SU-DHL-6 (cell line): ENCODE data around the gene TMEM139.

ENCODE experiments used
- EZH2phosphoT487 ChIP-seq: fragments of 200-600 bp; sonication (generic), shearing (Covaris generic); conservative IDR thresholded peaks from 2 replicates; pipeline ENCODE4 v1.6.1; 2018; ENCODE audit warnings: mild to moderate bottlenecking, antibody characterized with exemption, low read length, moderate library complexity, mixed read lengths
- TF ChIP-seq, protein P1 (sequence below): fragments of 200-600 bp; sonication (generic); IDR thresholded peaks from one replicate; pipeline ENCODE4 v1.5.1; 2017; ENCODE audit warnings: antibody characterized with exemption, mild to moderate bottlenecking, low read length, moderate library complexity; ENCODE audit not compliant: insufficient read depth, poor library complexity, severe bottlenecking

- TF ChIP-seq, protein P1, sequence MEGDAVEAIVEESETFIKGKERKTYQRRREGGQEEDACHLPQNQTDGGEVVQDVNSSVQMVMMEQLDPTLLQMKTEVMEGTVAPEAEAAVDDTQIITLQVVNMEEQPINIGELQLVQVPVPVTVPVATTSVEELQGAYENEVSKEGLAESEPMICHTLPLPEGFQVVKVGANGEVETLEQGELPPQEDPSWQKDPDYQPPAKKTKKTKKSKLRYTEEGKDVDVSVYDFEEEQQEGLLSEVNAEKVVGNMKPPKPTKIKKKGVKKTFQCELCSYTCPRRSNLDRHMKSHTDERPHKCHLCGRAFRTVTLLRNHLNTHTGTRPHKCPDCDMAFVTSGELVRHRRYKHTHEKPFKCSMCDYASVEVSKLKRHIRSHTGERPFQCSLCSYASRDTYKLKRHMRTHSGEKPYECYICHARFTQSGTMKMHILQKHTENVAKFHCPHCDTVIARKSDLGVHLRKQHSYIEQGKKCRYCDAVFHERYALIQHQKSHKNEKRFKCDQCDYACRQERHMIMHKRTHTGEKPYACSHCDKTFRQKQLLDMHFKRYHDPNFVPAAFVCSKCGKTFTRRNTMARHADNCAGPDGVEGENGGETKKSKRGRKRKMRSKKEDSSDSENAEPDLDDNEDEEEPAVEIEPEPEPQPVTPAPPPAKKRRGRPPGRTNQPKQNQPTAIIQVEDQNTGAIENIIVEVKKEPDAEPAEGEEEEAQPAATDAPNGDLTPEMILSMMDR, result no peak
- no peak for TF ChIP-seq EZH2phosphoT487
Measured at GRCh38 chr7:143318661-143319060, 33.9 kb downstream of the TMEM139 start.
